Fibroblast of villous mesenchyme (primary cell): ENCODE measurements around the gene PRRX2. TPM values are rescaled to one million over a fixed set of nuclear protein-coding genes. Genes with fewer than 3 reads are reported as not detected.
"Not testable (repeated sequence)": the region's sequence is repeated elsewhere in the genome, so short reads cannot be mapped to it uniquely, and the experiment has no call there.

Source experiments
- DNase-seq: peaks from one replicate; pipeline ENCODE4 v3.0.0-alpha.2; 2010; ENCODE audit warnings: low read depth
- H3K4me3 ChIP-seq: 2 replicates; pipeline ENCODE4 v1.5.1; 2011; ENCODE audit warnings: low read depth, mild to moderate bottlenecking, low read length
- total RNA-seq: library from RNA; depleted of rRNA; stranded (reverse); fragments of >200 nt; gene quantifications from 2 replicates; pipeline ENCODE4 v1.2.3, GENCODE V29; 2012
- TF ChIP-seq, protein P1 (sequence below): IDR thresholded peaks from 2 replicates; pipeline ENCODE4 v1.5.1; 2012; ENCODE audit warnings: low read depth, mild to moderate bottlenecking, low read length; ENCODE audit not compliant: insufficient read depth

The PRRX2 gene
- total RNA-seq, 1 donor: under 0.01 TPM

DNA sequence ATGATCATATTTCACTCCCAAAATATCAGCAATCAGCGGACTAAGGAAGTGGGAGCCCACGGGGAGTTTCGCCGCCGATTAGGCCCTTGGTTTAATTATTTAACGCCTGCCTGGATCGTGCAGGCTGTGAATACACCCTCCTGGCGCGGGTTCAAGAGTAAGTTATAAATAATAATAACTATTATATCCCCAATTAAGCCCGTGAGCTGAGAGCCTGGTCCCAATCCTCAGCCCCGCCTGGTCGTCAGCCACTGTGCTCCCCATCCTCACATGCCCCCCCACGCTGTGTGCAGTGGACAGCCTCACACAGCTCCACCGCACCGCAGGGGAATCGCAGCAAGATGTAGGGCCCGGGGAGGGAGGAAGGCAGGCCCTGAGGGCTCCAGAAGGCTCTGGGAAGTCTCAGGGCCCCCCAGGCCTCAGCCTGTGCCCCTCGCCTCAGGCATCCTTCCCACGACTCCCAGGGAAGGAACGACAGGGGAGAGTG is 10.8 kb upstream of the PRRX2 start:
- DNase-seq: no peak
- H3K4me3 ChIP-seq: no peak overlapping the region
- TF ChIP-seq, protein P1, sequence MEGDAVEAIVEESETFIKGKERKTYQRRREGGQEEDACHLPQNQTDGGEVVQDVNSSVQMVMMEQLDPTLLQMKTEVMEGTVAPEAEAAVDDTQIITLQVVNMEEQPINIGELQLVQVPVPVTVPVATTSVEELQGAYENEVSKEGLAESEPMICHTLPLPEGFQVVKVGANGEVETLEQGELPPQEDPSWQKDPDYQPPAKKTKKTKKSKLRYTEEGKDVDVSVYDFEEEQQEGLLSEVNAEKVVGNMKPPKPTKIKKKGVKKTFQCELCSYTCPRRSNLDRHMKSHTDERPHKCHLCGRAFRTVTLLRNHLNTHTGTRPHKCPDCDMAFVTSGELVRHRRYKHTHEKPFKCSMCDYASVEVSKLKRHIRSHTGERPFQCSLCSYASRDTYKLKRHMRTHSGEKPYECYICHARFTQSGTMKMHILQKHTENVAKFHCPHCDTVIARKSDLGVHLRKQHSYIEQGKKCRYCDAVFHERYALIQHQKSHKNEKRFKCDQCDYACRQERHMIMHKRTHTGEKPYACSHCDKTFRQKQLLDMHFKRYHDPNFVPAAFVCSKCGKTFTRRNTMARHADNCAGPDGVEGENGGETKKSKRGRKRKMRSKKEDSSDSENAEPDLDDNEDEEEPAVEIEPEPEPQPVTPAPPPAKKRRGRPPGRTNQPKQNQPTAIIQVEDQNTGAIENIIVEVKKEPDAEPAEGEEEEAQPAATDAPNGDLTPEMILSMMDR: no peak

DNA sequence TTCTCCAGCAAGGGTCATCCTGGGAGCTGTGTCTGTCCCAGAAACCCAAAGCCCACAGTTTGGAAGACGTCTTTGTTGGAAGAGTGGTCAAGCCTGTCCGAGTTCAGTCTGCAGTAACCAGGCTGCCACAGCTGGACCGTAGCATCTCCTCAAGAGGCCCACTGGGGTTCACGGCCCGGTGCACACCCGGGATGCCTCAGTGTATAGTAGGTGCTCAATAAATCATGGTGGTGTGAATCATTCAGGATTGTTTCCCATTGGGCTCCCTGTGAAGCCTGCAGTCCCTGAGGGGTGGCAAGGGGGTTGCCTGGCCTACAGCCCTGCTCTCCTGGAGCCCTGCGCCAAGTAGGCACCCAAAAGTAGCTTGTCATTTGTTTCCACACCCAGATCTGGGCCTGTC is 10.3 kb upstream of the PRRX2 start:
- DNase-seq: no peak
- no peak overlapping the region for H3K4me3 ChIP-seq
- TF ChIP-seq, protein P1: no peak

DNA sequence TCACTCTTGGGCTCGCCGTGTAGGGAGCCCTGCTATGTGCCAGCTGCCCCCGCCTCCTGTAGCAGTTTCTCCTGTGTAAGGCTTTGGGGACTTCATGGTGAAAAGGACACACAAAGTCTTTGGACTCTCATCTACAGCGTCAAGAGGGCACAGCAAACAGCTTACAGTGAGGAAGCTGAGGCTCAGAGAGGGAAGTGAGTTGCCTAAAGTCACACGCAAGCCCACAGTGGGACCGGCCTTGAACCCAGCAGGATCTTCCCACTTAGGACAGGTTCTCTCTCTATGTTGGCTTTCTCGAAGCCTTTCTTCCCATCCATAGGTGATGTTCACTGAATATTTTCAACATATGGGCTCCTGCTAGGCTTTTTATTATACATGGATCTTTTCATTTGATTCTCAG is 9.8 kb upstream of the PRRX2 start:
- TF ChIP-seq, protein P1: no peak
- H3K4me3 ChIP-seq: no peak overlapping the region
- no peak for DNase-seq

DNA sequence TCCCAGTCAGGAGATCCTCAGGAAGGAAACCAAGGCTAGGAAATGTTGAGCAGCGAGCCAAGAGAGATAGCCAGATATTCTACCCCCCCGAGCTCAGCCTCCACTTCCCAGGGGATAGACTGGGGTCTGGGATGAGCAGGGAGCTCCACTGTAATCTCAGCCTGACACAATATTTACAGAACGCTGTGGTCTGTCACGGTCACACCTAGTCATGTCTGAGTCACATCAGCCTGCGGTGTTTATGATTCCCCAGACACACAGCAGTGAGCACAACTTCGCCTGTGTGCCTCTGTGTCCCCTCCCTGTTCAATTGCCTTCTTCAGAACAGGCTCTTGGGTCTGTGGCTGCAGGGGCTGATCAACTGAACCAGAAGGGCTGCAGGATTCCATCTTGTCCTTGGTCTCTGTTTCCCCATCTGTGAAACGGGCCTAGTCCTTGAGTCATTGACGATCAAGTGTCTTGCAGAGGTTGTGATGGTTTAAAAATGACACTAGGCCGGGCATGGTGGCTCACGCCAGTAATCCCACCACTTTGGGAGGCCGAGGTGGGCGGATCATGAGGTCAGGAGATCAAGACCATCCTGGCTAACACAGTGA is 8.6 kb upstream of the PRRX2 start:
- TF ChIP-seq, protein P1: no peak
- no peak overlapping the region for H3K4me3 ChIP-seq
- peak; percentile 53 for DNase-seq

DNA sequence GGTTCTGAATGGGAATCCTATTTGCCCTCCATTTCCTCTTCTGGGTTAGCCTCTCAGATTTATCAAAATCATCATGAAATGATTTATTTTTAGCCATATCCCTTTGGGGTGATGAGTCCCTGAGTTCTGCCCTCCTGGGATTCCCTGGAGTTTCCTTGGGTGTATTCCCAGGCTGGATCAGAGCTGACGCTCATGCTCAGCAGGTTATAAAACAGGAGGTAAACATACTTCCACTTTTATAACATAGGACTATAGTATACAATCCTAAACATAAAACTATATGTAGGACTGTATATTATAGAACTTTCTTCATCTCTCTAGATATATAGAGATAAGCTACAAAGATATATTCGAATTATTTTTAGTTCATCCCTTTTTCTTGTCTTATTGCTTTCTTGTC is 4.4 kb upstream of the PRRX2 start:
- DNase-seq: no peak
- H3K4me3 ChIP-seq: no peak overlapping the region
- TF ChIP-seq, protein P1: no peak

DNA sequence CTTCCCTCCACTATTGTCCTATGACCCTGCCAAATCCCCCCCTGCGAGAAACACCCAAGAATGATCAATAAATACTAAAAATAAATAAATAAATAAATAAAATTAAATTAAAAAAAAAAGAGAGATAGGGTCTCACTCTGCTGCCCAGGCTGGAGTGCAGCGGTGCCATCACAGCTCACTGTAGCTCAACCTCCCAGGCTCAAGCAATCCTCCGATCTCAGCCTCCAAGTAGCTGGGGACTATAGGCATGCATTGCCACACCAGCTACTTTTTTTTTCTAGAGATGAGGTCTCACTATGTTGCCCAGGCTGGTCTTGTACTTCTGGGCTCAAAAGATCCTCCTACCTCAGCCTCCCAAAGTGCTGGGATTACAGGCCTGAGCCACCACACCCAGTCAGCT is 3.2 kb upstream of the PRRX2 start:
- not testable (repeated sequence) for DNase-seq, H3K4me3 ChIP-seq

DNA sequence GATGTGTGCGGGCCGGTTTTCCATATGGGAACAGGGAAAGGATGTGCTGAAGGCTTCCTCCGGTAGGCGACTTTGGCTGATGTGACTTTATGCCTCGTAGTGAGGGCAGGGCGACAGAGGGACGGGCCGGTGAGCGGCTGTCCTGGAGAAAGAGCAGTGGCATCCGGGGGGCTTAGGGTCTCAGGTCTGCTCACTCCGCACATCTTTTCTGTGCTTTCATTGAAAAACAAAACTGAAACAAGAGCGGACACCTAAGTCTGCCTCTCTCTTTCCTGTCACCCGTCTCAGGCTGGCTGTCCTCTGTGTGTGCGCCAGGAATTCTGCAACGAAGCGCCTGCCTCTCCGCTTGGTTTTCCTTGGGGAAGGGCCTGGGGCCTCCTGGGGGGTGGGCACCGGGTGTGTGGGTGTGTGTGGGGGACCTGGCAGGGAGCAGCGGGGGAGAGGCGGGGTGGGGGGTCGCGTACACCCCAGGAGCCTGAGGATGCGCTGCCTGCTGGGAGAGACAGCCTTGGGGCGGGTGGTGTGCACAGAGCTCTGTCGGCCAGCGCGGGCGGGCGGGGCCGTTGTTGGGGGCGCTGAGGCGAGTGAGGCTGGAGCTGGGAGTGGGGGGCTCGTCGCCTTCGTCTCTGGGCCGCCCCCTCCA is 580 bp upstream of the PRRX2 start:
- H3K4me3 ChIP-seq: peak overlapping the region; percentile 46
- no peak for DNase-seq
- TF ChIP-seq, protein P1: no peak
